Measurements from ENCODE around the gene DENND11. TPM values are rescaled to one million over a fixed set of nuclear protein-coding genes. Genes with fewer than 3 reads are reported as not detected.

DENND11 gene
- total RNA-seq, 4 donors from 2014 or later: 17.0 to 24.1 (median 19.1) TPM

Small RNA genes lying within 50 kb of the gene (small RNA-seq; reads per million reads assigned to genes)
- not detected for gene RNU1-82P

Other genes starting within 250 kb of the DENND11 start
- gene AGK, start 150.8 kb downstream of the DENND11 start, total RNA-seq: 10 to 100 TPM; 14.3 to 16.6 (median 15.6) TPM
- not detected for gene WEE2, start 6.2 kb upstream of the DENND11 start, total RNA-seq
- 100 to 1,000 TPM in 1 of 4 donors, 10 to 100 TPM in 3; 71.8 to 123 (median 85.1) TPM for gene SSBP1, start 36.2 kb upstream of the DENND11 start, total RNA-seq
- 1 to 10 TPM; 1.1 to 5.7 (median 2.1) TPM for gene TAS2R3, start 61.9 kb upstream of the DENND11 start, total RNA-seq
- 1 to 10 TPM in 3 of 4 donors, under 1 TPM in 1; 0.51 to 3.8 (median 2.1) TPM for gene TAS2R4, start 74.5 kb upstream of the DENND11 start, total RNA-seq
- 1 to 10 TPM; 2.0 to 4.1 (median 3.4) TPM for gene TAS2R5, start 88.1 kb upstream of the DENND11 start, total RNA-seq
- not detected for gene PRSS37, start 139.3 kb upstream of the DENND11 start, total RNA-seq
- gene OR9A4, start 214.2 kb upstream of the DENND11 start, total RNA-seq: not detected
- under 1 TPM in 1 of 4 donors, not detected in 3; 0.34 TPM for gene CLEC5A, start 244.8 kb upstream of the DENND11 start, total RNA-seq